ENCODE data around the gene SOWAHD.
"Not testable (repeated sequence)": the region's sequence is repeated elsewhere in the genome, so short reads cannot be mapped to it uniquely, and the experiment has no call there.

SOWAHD gene

GRCh38 chrX:119759248-119759766 is 919 bp downstream of the SOWAHD start:
- no peak for DNase-seq

GRCh38 chrX:119760026-119760877 is 1.9 kb downstream of the SOWAHD start:
- DNase-seq, result no peak

GRCh38 chrX:119762718-119763117 is 4.3 kb downstream of the SOWAHD start:
- no peak for DNase-seq

- DNase-seq, result no peak
These were observed 4.8 kb downstream of the SOWAHD start for GRCh38 chrX:119763181-119763580.

- no peak for DNase-seq
These were observed 5.5 kb downstream of the SOWAHD start for GRCh38 chrX:119763836-119764387.

GRCh38 chrX:119768436-119768835 is 10.0 kb downstream of the SOWAHD start:
- not testable (repeated sequence) for DNase-seq

- not testable (repeated sequence) for DNase-seq
These were observed 11.0 kb downstream of the SOWAHD start for GRCh38 chrX:119769388-119769787.

GRCh38 chrX:119775517-119776238 is 17.3 kb downstream of the SOWAHD start:
- no peak for DNase-seq

- DNase-seq, result no peak
These were observed 20.4 kb downstream of the SOWAHD start for GRCh38 chrX:119778829-119779228.

GRCh38 chrX:119783026-119783425 is 24.6 kb downstream of the SOWAHD start:
- no peak for DNase-seq

GRCh38 chrX:119784747-119785446 is 26.5 kb downstream of the SOWAHD start:
- no peak for DNase-seq

- no peak for DNase-seq
These were observed 32.6 kb downstream of the SOWAHD start for GRCh38 chrX:119790977-119791436.

GRCh38 chrX:119791437-119792231 is 33.2 kb downstream of the SOWAHD start, which contains the start of gene RPL39:
TSS of gene RPL39 (minus strand) at chrX:119791630. CDS start at chrX:119791576, 54 bp downstream.
- peak; percentile 82 for DNase-seq

- no peak for DNase-seq
These were observed 43.1 kb downstream of the SOWAHD start for GRCh38 chrX:119801253-119802221.

- no peak for DNase-seq
These were observed 44.2 kb downstream of the SOWAHD start for GRCh38 chrX:119802546-119802945.

GRCh38 chrX:119808461-119808860 is 50.1 kb downstream of the SOWAHD start:
- not testable (repeated sequence) for DNase-seq

- DNase-seq, result no peak
These were observed 50.8 kb downstream of the SOWAHD start for GRCh38 chrX:119809185-119809666.
